HCT116 (cell line): ENCODE measurements around the gene WWOX. TPM values are rescaled to one million over a fixed set of nuclear protein-coding genes. Genes with fewer than 3 reads are reported as not detected.

Source experiments
- ATAC-seq: fragments of 200-7000 bp; cut with Tn5 transposase; 2 replicates; pipeline ENCODE4 v1.9.1; 2020; ENCODE audit warnings: mild to moderate bottlenecking, moderate library complexity
- BruUV-seq: library from RNA; stranded (reverse); fragments of 400-500 nt; replicated peaks from 2 replicates; lab custom pipeline; 2021; lab: Mats Ljungman, UMichigan
- CTCF ChIA-PET: fragments of 300-600 bp; sonication (Branson Sonifier 250); formaldehyde crosslinking; loops from one replicate; lab custom pipeline; 2021; ENCODE audit warnings: antibody characterized with exemption; lab: Charles Lee
- POLR2A ChIA-PET: fragments of 300-600, 350-600 bp; sonication (Branson Sonifier 250); formaldehyde crosslinking; loops from one replicate; lab custom pipeline; 2021; ENCODE audit warnings: antibody characterized with exemption; lab: Charles Lee
- RAD21 ChIA-PET, 2 experiments: fragments of 300-600 bp; sonication (Branson Sonifier 250); formaldehyde crosslinking; loops; one replicate each; lab custom pipeline; 2023; ENCODE audit warnings: low total read pairs in 2 of 2; ENCODE audit not compliant: uncharacterized antibody in 2 of 2, unreplicated experiment in 2 of 2, low non-redundant PET in 1 of 2; lab: Charles Lee
- DNase-seq: peaks from one replicate; pipeline ENCODE4 v3.0.0-alpha.2; 2010; ENCODE audit warnings: low read depth, low spot score
- H2AFZ ChIP-seq: fragments of 200-600 bp; shearing (Covaris generic), sonication (generic); 2 replicates; pipeline ENCODE4 v1.6.1; 2017; ENCODE audit warnings: low read depth, mixed run types, mixed read lengths, antibody characterized with exemption, low read length; ENCODE audit not compliant: poor library complexity, severe bottlenecking
- H3K27ac ChIP-seq: 2 replicates; pipeline ENCODE4 v1.5.1; 2012; ENCODE audit warnings: low read depth, low read length
- H3K27me3 ChIP-seq: fragments of 200-600 bp; sonication (generic); 2 replicates; pipeline ENCODE4 v1.6.1; 2016; ENCODE audit warnings: mixed run types, low read length, mixed read lengths; ENCODE audit not compliant: insufficient read depth
- H3K36me3 ChIP-seq, 2 experiments: fragments of 200-500 bp in 1 of 2; fragments of 200-600 bp in 1 of 2; sonication (Bioruptor generic) in 1 of 2; sonication (generic) in 1 of 2; 2 replicates each; pipeline versions ENCODE4 v1.5.1 to v1.6.1; 2014 to 2016; ENCODE audit warnings: low read length in 2 of 2, inconsistent platforms in 1 of 2, mixed read lengths in 1 of 2, mixed run types in 1 of 2; ENCODE audit not compliant: insufficient read depth in 2 of 2, control insufficient read depth in 1 of 2
- H3K4me1 ChIP-seq, 2 experiments: fragments of 200-600 bp in 1 of 2; sonication (generic) in 1 of 2; 2 replicates each; pipeline versions ENCODE4 v1.5.1 to v1.6.1; 2012 to 2017; ENCODE audit warnings: low read length in 2 of 2, inconsistent platforms in 1 of 2, mild to moderate bottlenecking in 1 of 2, mixed read lengths in 1 of 2, mixed run types in 1 of 2, moderate library complexity in 1 of 2; ENCODE audit not compliant: insufficient read depth in 2 of 2, control insufficient read depth in 1 of 2
- H3K4me2 ChIP-seq: fragments of 200-600 bp; sonication (generic); 2 replicates; pipeline ENCODE4 v1.6.1; 2017; ENCODE audit warnings: mixed run types, low read length, mixed read lengths
- H3K4me3 ChIP-seq, 2 experiments: fragments of 200-600 bp in 1 of 2; sonication (generic) in 1 of 2; replicated peaks in 1 of 2; 2 replicates each; pipeline ENCODE4 v1.5.1; 2011 to 2016; ENCODE audit warnings: low read length in 2 of 2, control low read depth in 1 of 2, low read depth in 1 of 2, mild to moderate bottlenecking in 1 of 2, mixed read lengths in 1 of 2, mixed run types in 1 of 2
- H3K79me2 ChIP-seq: fragments of 200-600 bp; sonication (generic); 2 replicates; pipeline ENCODE4 v1.6.1; 2017; ENCODE audit warnings: mild to moderate bottlenecking, mixed run types, low read length, moderate library complexity, mixed read lengths; ENCODE audit not compliant: insufficient read depth
- H3K9ac ChIP-seq: fragments of 200-600 bp; sonication (generic); 2 replicates; pipeline ENCODE4 v1.6.1; 2016; ENCODE audit warnings: low read length, mixed read lengths
- H3K9me2 ChIP-seq: fragments of 200-600 bp; sonication (generic), shearing (Covaris generic); 2 replicates; pipeline ENCODE4 v1.6.1; 2017; ENCODE audit warnings: mixed run types, mild to moderate bottlenecking, moderate library complexity; ENCODE audit not compliant: insufficient read depth
- H3K9me3 ChIP-seq, 2 experiments: fragments of 200-500 bp in 1 of 2; fragments of 200-600 bp in 1 of 2; sonication (Bioruptor generic) in 1 of 2; sonication (generic) in 1 of 2; 2 replicates each; pipeline ENCODE4 v1.6.1; 2014 to 2017; ENCODE audit warnings: low read length in 2 of 2, mixed read lengths in 2 of 2, inconsistent platforms in 1 of 2, low read depth in 1 of 2, mild to moderate bottlenecking in 1 of 2, mixed run types in 1 of 2, moderate library complexity in 1 of 2; ENCODE audit not compliant: control insufficient read depth in 1 of 2, insufficient read depth in 1 of 2
- H4K20me1 ChIP-seq: fragments of 200-600 bp; sonication (generic), shearing (Covaris generic); 2 replicates; pipeline ENCODE4 v1.6.1; 2017; ENCODE audit warnings: mixed run types, mild to moderate bottlenecking, moderate library complexity; ENCODE audit not compliant: insufficient read depth
- CBX3 ChIP-seq: IDR thresholded peaks from 2 replicates; pipeline ENCODE4 v1.6.1; 2012; ENCODE audit warnings: low read depth
- CEBPB ChIP-seq: IDR thresholded peaks from 2 replicates; pipeline ENCODE4 v1.6.1; 2012; ENCODE audit warnings: low read depth
- EGR1 ChIP-seq: IDR thresholded peaks from 2 replicates; pipeline ENCODE4 v1.6.1; 2012; ENCODE audit warnings: low read depth
- ELF1 ChIP-seq: IDR thresholded peaks from 2 replicates; pipeline ENCODE4 v1.6.1; 2012; ENCODE audit warnings: low read depth, borderline replicate concordance
- JUND ChIP-seq: IDR thresholded peaks from 2 replicates; pipeline ENCODE4 v1.6.1; 2012
- POLR2A ChIP-seq: IDR thresholded peaks from 2 replicates; pipeline ENCODE4 v1.7.0; 2011; ENCODE audit warnings: borderline replicate concordance; ENCODE audit not compliant: insufficient read depth, insufficient read length; ENCODE audit errors: extremely low read depth
- RAD21 ChIP-seq: IDR thresholded peaks from 2 replicates; pipeline ENCODE4 v1.6.1; 2012; ENCODE audit warnings: low read depth, mild to moderate bottlenecking
- REST ChIP-seq: IDR thresholded peaks from 2 replicates; pipeline ENCODE4 v1.6.1; 2012; ENCODE audit warnings: low read depth
- SIN3A ChIP-seq: IDR thresholded peaks from 2 replicates; pipeline ENCODE4 v1.6.1; 2012; ENCODE audit warnings: low read depth
- SP1 ChIP-seq: IDR thresholded peaks from 2 replicates; pipeline ENCODE4 v1.6.1; 2012; ENCODE audit warnings: low read depth
- SRF ChIP-seq: IDR thresholded peaks from 2 replicates; pipeline ENCODE4 v1.6.1; 2012; ENCODE audit warnings: low read depth
- TCF7L2 ChIP-seq: IDR thresholded peaks from 2 replicates; pipeline ENCODE4 v1.7.0; 2011; ENCODE audit warnings: borderline replicate concordance, inconsistent platforms; ENCODE audit not compliant: insufficient read depth, insufficient read length; ENCODE audit errors: extremely low read depth
- YY1 ChIP-seq: IDR thresholded peaks from 2 replicates; pipeline ENCODE4 v1.6.1; 2011; ENCODE audit warnings: low read length, low read depth, moderate library complexity, mild to moderate bottlenecking; ENCODE audit not compliant: insufficient replicate concordance; ENCODE audit errors: extremely low read depth
- ZFX ChIP-seq: fragments of 450-650 bp; IDR thresholded peaks from 2 replicates; pipeline ENCODE4 v1.6.1; 2017
- ZNF274 ChIP-seq: fragments of 200-500 bp; sonication (Bioruptor generic); IDR thresholded peaks from 2 replicates; pipeline ENCODE4 v1.6.1; 2014; ENCODE audit warnings: mild to moderate bottlenecking, low read depth, low read length, inconsistent platforms
- intact Hi-C: fragments of 100-400 bp; cut with micrococcal nuclease; formaldehyde crosslinking; loops from 2 replicates; pipeline ENCODE4 v1.10.0; 2022
- total RNA-seq: library from RNA; stranded (reverse); gene quantifications from one replicate; pipeline ENCODE4 v1.2.1, GENCODE V29; 2021; ENCODE audit not compliant: unreplicated experiment

Gene WWOX
- total RNA-seq, 1 experiment from 2014 or later, result 13.7 TPM

GRCh38 chr16:78768226-78768625, 668.8 kb downstream of the WWOX start:
- Histone ChIP-seq H3K4me3 (no peak overlapping the region), H3K36me3 (no peaks in the 10 kb centered on the region), H3K9ac (no peak overlapping the region), H3K4me2 (no peak overlapping the region), H3K9me3 (no peaks in the 10 kb centered on the region; a peak in 1 of 4 replicates), H3K4me1 (no peaks in the 10 kb centered on the region), H3K27me3 (no peaks in the 10 kb centered on the region), H3K9me2 (no peaks in the 10 kb centered on the region), H4K20me1 (no peaks in the 10 kb centered on the region), H3K79me2 (no peaks in the 10 kb centered on the region), H2AFZ (no peak overlapping the region), H3K27ac (no peak overlapping the region)
- ChIA-PET POLR2A (no interaction called here), CTCF (no interaction called here)
- intact Hi-C loops, result no loop called here
- no peak for DNase-seq
- no TSS peak for BruUV-seq
- TF ChIP-seq JUND (no peak), CBX3 (no peak), REST (no peak), RAD21 (no peak), EGR1 (no peak), ELF1 (no peak), SP1 (no peak), SIN3A (no peak)
- TF ChIP-seq, all 23 proteins: peak for 0
- no peak for ATAC-seq
- RAD21 ChIA-PET, result no interaction called here

GRCh38 chr16:78768718-78769117, 669.3 kb downstream of the WWOX start:
- H2AFZ ChIP-seq, result no peak overlapping the region
- POLR2A ChIA-PET, result no interaction called here
- ATAC-seq, result no peak
- H3K4me1 ChIP-seq, result no peaks in the 10 kb centered on the region
- H3K4me3 ChIP-seq, result no peak overlapping the region
- H3K79me2 ChIP-seq, result no peaks in the 10 kb centered on the region
- no peaks in the 10 kb centered on the region; a peak in 1 of 4 replicates for H3K9me3 ChIP-seq
- H4K20me1 ChIP-seq, result no peaks in the 10 kb centered on the region
- no TSS peak for BruUV-seq
- no peaks in the 10 kb centered on the region for H3K36me3 ChIP-seq
- H3K9ac ChIP-seq, result no peak overlapping the region
- H3K27ac ChIP-seq, result no peak overlapping the region
- no peak overlapping the region for H3K4me2 ChIP-seq
- H3K9me2 ChIP-seq, result no peaks in the 10 kb centered on the region
- CTCF ChIA-PET, result no interaction called here
- DNase-seq, result no peak
- RAD21 ChIA-PET, result no interaction called here
- intact Hi-C loops, result no loop called here
- H3K27me3 ChIP-seq, result no peaks in the 10 kb centered on the region
- TF ChIP-seq RAD21 (no peak), TCF7L2 (no peak), SRF (no peak), CBX3 (no peak), SIN3A (no peak), CEBPB (no peak), EGR1 (no peak), ZFX (no peak), ZNF274 (no peak), YY1 (no peak), POLR2A (no peak), REST (no peak), JUND (no peak)
